HG02840 (cell line): ENCODE data around the gene FILIP1.

Experiments
- ATAC-seq: cut with Tn5 transposase; IDR thresholded peaks from one replicate; pipeline ENCODE4 v1.9.1; 2021; ENCODE audit warnings: mild to moderate bottlenecking, moderate library complexity, moderate number of reproducible peaks; ENCODE audit not compliant: unreplicated experiment, low FRiP score

FILIP1 gene

DNA sequence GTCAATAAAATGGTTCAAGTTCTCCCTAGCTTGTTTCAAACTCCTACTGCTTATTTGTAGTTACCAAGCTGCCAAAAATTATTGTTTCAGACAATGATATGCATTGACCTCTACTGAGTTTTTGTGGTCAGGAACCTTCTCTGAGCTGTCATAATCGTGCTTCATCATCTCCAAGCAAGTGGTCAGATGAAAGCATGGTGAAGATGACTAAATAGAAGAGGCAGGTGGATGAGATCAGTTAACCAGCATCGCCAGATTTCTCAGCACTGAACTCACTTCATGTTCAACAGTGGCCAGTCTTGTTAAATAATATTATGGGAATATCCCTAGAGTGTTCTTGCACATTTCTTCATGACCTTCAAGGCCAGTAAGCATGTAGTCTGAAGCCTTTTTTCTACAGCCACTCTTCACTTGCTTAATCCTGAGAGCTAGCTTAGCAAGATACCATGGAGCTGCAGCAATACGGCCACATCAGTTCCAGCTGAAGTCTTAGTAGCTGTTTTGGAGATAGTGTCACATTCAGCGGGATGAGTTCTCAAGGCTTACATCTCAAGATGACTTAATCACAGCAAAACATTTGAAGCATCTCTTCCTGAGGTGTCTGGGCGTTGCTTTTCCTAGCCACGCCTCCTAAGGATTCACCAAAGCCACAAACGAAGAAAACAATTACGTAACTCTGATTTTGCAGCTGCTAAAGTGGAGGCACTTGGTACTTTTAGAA is 107.4 kb downstream of the FILIP1 start:
- no peak for ATAC-seq

GRCh38 chr6:75384116-75384515 is 109.5 kb downstream of the FILIP1 start:
- no peak for ATAC-seq

GRCh38 chr6:75382634-75382900 is 111.0 kb downstream of the FILIP1 start:
- no peak for ATAC-seq

DNA sequence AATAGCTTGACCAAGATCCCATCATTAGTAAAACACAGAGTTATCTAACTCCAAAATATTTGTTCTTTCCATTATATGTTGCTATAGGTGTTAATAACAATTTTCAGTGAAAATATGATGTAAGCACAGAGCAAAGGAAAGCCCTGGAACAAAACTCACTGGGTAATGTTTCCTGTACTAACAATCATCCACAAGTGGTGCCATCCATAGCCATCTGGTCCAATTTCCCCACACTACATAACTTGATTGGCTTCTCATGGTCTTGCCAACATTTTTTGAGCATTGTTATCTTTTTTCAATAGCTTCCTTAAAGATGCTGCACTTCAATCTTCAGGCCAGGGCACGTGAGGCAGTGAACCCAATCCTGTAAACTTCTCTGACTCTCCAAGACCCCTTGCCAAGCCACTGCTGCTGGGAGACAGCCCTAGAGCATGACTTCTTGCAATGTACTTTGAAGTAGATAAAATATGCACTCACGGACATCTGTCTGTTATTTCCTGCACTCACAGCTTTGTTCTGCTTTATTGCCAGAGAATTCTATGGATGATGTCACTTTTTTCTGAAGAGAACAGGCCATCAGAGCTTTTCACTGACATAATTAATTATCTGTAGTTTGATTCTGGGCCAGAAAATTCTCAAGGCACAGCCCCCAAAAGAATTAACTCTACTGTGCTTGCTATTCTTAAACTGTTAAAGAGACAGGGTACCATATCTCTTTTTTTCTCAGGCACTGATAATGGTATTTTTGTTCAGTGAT is 111.5 kb downstream of the FILIP1 start:
- ATAC-seq, result no peak

DNA sequence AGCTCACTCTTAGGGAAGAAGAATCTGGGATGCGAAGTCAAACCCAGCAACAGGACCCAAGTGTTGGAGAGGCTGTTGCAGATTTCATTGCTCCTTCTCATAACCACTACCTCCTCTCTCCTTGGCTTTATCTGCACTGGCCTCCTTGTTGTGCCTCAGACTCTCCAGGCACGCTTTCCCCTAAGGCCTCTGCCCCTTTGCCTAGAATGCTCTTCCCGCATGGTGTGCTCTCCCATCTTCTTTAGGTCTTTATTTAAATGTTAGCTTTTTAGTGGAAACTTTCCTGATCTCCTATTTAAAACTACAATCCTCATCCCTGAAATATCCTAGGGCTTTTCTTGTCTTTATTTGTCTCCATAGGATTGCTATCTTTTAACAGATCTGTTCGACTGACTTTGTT is 114.1 kb downstream of the FILIP1 start:
- no peak for ATAC-seq

- no peak for ATAC-seq
Observed at GRCh38 chr6:75378101-75378500, 115.5 kb downstream of the FILIP1 start.

GRCh38 chr6:75377386-75377785 is 116.2 kb downstream of the FILIP1 start:
- no peak for ATAC-seq

DNA sequence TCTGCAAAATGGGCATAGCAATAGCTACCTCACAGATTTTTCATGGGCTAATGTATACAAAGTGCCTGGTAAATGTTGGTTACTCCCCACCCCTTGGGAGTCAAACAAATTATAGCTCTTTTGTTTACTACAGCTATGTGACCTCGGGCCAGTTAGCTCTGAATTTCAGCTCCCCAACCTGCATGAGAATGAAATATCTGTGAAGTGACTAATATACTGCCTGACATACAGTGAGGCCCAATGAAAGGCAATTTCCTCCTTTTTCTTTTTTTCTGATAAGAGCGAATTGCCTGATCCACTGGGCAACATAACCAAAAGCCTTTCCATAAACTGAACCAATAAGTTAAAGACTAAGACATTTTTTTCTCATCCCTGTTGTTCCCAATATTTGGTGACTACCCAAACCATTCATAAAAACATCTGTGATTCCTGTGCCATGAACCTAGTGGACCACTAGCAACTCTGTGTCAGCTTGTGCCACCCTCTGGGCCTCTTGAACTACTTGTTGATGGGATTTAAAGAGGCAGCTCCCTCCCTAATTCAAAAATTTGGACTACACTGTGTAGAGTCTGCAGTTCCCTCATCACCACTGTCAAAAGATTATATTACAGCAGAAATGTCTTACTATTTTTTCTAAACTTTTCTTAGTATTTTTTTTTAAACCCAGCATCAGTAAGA is 117.1 kb downstream of the FILIP1 start:
- no peak for ATAC-seq

GRCh38 chr6:75374961-75375400 is 118.6 kb downstream of the FILIP1 start:
- ATAC-seq, result no peak

GRCh38 chr6:75372884-75373283 is 120.7 kb downstream of the FILIP1 start:
- no peak for ATAC-seq

DNA sequence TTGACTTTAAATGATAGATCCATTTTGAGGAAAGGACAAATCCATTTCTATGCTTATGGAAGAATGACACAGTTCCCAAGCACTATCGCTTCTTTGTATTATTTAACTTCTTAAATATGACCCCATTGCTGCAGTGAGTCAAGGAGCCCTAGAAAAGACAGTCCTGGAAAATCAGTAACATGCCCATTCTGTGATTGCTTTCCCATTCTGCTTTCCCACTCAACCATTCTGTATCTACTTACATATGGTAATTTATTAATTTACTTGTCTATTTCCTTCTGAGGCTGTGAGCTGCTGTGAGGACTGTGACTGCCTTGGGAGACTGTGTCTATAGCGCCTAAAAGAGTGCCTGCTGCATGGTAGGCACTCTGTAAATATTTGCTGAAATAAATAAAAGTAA is 123.6 kb downstream of the FILIP1 start:
- ATAC-seq, result no peak

GRCh38 chr6:75368864-75369402 is 124.7 kb downstream of the FILIP1 start:
- no peak for ATAC-seq

DNA sequence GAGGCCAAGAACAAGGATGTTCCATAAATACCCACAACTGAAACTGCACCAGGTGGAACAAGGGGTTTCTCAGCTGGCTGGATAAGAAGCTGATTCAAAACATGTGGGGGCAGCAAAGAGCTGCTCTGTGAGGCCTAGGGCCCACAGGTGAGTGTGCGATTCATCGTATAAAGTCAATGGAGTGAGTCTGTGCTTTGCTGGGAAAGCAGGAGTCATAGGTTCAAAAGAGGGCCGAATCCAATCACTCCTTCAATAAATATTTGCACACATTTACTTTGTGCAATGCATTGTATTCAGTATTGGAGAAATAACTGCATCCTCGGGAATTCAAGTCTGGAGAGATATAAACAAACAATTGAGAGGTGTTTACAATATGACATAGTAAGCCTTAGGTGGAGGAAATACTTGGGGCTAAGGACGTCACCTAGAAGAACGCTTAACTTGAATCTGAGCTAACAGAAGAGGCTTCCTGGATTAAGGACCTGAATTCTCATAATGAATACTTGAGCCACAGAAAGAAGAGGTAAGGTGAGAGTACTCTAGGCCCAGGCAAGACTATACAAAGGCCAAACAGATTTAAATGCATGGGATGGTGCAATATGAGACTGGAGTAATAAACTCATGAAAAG is 125.3 kb downstream of the FILIP1 start:
- no peak for ATAC-seq

GRCh38 chr6:75363304-75363703 is 130.3 kb downstream of the FILIP1 start:
- ATAC-seq, result peak; percentile 62

- ATAC-seq, result no peak
Observed at GRCh38 chr6:75353644-75354043, 140.0 kb downstream of the FILIP1 start.

GRCh38 chr6:75351570-75351969 is 142.0 kb downstream of the FILIP1 start:
- ATAC-seq, result no peak

GRCh38 chr6:75350808-75351207 is 142.8 kb downstream of the FILIP1 start:
- no peak for ATAC-seq

DNA sequence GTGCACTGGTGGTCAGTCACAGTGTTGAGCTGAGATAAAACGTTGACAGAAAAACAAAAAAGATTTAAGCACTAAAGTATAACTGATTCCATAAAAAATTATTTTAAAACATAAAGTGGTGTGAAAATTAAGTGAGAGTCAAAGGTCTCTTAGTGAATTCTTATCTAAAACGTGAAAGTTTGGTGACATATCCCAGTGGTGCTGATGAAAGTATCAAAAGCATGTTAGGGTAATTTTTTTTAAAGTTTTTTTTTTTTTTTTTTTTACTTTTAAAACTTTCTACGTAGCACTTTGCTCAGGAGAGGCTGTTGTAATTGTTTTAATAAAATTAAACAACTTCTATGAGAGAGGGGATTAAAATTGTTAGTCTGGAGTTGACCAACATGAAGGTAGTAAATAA is 143.4 kb downstream of the FILIP1 start:
- ATAC-seq, result no peak

GRCh38 chr6:75349262-75349984 is 144.2 kb downstream of the FILIP1 start:
- no peak for ATAC-seq

DNA sequence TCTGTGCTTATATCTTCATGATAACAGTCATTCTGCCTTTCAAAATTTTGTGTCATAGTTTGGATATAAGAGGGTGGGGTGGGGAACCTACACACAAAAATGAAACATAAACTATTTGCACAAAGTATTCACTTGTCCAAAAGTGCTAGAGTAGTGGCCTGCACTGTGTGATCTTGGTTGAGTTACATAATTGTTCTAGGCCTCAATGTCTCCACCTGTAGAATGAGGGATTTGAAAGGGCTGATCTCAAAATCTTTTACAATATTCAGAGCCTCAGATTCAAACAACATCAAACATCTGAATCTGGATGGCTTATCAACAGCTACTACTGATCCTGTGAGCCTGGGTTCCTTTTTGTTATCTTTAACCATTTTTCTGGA is 144.7 kb downstream of the FILIP1 start:
- ATAC-seq, result no peak
